OCI-LY7 (cell line): Measurements from ENCODE around the gene NPR3. TPM values are rescaled to one million over a fixed set of nuclear protein-coding genes. Genes with fewer than 3 reads are reported as not detected.

Experiments used
- BruUV-seq: library from RNA; stranded (reverse); fragments of 400-500 nt; replicated peaks from 2 replicates; lab custom pipeline; 2021; lab: Mats Ljungman, UMichigan
- CTCF ChIA-PET: fragments of 300-600 bp; sonication (Branson Sonifier 250); formaldehyde crosslinking; loops from one replicate; lab custom pipeline; 2022; ENCODE audit warnings: antibody characterized with exemption; ENCODE audit not compliant: unreplicated experiment; lab: Charles Lee
- POLR2A ChIA-PET: fragments of 300-600 bp; sonication (Branson Sonifier 250); formaldehyde crosslinking; loops from one replicate; lab custom pipeline; 2022; ENCODE audit warnings: antibody characterized with exemption; lab: Charles Lee
- DNase-seq: peaks from one replicate; pipeline ENCODE4 v3.0.0-alpha.2; 2015; ENCODE audit warnings: low spot score
- H2AFZ ChIP-seq: fragments of 200-600 bp; sonication (generic), shearing (Covaris generic); 2 replicates; pipeline ENCODE4 v1.6.1; 2014; ENCODE audit warnings: mild to moderate bottlenecking, antibody characterized with exemption, low read length, moderate library complexity
- H3K27ac ChIP-seq: fragments of 200-600 bp; sonication (generic); 2 replicates; pipeline ENCODE4 v1.5.1; 2014; ENCODE audit warnings: mixed run types, low read depth, mild to moderate bottlenecking, moderate library complexity, low read length, inconsistent platforms; ENCODE audit not compliant: poor library complexity, severe bottlenecking
- H3K36me3 ChIP-seq: fragments of 200-600 bp; sonication (generic); 2 replicates; pipeline ENCODE4 v1.6.1; 2014; ENCODE audit warnings: mild to moderate bottlenecking, antibody characterized with exemption, low read length, moderate library complexity, mixed read lengths; ENCODE audit not compliant: insufficient read depth
- H3K4me1 ChIP-seq: fragments of 200-600 bp; sonication (generic); 2 replicates; pipeline ENCODE4 v1.5.1; 2014; ENCODE audit warnings: mild to moderate bottlenecking, low read length; ENCODE audit not compliant: insufficient read depth, poor library complexity, severe bottlenecking
- H3K4me2 ChIP-seq: fragments of 200-600 bp; sonication (generic); 2 replicates; pipeline ENCODE4 v1.6.1; 2014; ENCODE audit warnings: mild to moderate bottlenecking, low read length
- H3K4me3 ChIP-seq: fragments of 200-600 bp; sonication (generic); 2 replicates; pipeline ENCODE4 v1.5.1; 2014; ENCODE audit warnings: mild to moderate bottlenecking, low read depth, low read length; ENCODE audit not compliant: poor library complexity, severe bottlenecking
- H3K79me2 ChIP-seq: fragments of 200-600 bp; sonication (generic); 2 replicates; pipeline ENCODE4 v1.6.1; 2016; ENCODE audit warnings: low read depth, mild to moderate bottlenecking, low read length, moderate library complexity, mixed read lengths; ENCODE audit not compliant: insufficient read depth
- H3K9me2 ChIP-seq: fragments of 200-600 bp; sonication (generic); 2 replicates; pipeline ENCODE4 v1.6.1; 2016; ENCODE audit warnings: mild to moderate bottlenecking, low read length, mixed read lengths; ENCODE audit not compliant: insufficient read depth
- H3K9me3 ChIP-seq: fragments of 200-600 bp; sonication (generic); 2 replicates; pipeline ENCODE4 v1.6.1; 2014; ENCODE audit warnings: mild to moderate bottlenecking, mixed run types, low read length, mixed read lengths
- H4K20me1 ChIP-seq: fragments of 200-600 bp; sonication (generic); 2 replicates; pipeline ENCODE4 v1.6.1; 2014; ENCODE audit warnings: mild to moderate bottlenecking, antibody characterized with exemption, low read length, moderate library complexity, mixed read lengths; ENCODE audit not compliant: insufficient read depth
- EZH2phosphoT487 ChIP-seq: fragments of 200-600 bp; sonication (generic); IDR thresholded peaks from 2 replicates; pipeline ENCODE4 v1.6.1; 2018; ENCODE audit warnings: low read depth, borderline replicate concordance, mild to moderate bottlenecking, mixed run types, antibody characterized with exemption, low read length, moderate library complexity, mixed read lengths
- intact Hi-C: fragments of 100-400 bp; cut with micrococcal nuclease; formaldehyde crosslinking; loops from one replicate; pipeline ENCODE4 v1.10.0; 2022; ENCODE audit not compliant: unreplicated experiment
- total RNA-seq, 2 experiments: library from RNA; depleted of rRNA in 1 of 2; stranded (reverse); fragments of >200 nt in 1 of 2; shearing (Covaris generic) in 1 of 2; gene quantifications; 2 replicates each; pipeline ENCODE4 v1.2.3, GENCODE V29; 2014 to 2022
- TF ChIP-seq, protein P1 (sequence below): fragments of 200-600 bp; sonication (generic); conservative IDR thresholded peaks from 2 replicates; pipeline ENCODE4 v1.5.1; 2014; ENCODE audit warnings: mild to moderate bottlenecking, antibody characterized with exemption, low read length, moderate library complexity, mixed read lengths

Gene NPR3
- total RNA-seq, 2 experiments from 2014 or later = not detected

- no peak for DNase-seq
- intact Hi-C loops = no loop called here
Observed at GRCh38 chr5:32713361-32713769, 2.2 kb downstream of the NPR3 start.

DNA sequence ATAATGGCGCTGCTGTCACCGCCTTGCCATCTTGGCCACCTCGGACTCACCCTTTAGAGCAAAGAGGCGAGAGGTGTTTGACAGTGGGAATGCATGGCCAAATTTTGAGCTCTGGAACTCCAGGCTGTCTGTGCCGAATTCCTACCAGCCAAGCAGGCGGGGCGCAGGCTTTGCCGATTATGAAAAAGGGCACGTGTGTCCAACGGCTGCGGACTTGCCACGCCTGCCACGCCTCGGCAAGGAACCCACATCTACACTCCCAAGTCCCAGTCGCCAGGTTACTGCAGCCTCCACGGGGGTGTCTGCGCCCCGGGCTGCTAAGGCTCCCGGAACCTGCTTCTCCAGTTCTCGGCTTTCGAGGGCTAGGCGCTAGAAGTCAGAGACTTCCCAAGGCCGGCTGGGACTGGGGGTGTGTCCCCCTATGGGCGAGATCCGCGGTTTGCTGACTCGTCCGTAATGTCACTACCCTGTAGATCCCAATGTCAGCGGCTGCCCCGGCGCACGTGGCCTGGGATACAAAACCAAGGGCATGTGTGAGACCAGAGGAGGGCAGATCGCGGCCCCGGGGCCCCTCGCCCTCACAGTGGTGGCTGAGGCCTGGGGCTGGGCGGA lies 2.8 kb downstream of the NPR3 start:
- Histone ChIP-seq H3K79me2 (no peaks in the 10 kb centered on the region), H3K9me2 (no peaks in the 10 kb centered on the region), H3K36me3 (no peaks in the 10 kb centered on the region), H3K27ac (no peak overlapping the region), H4K20me1 (no peaks in the 10 kb centered on the region), H3K9me3 (no peaks in the 10 kb centered on the region), H3K4me3 (no peak overlapping the region), H2AFZ (no peak overlapping the region), H3K4me1 (no peaks in the 10 kb centered on the region), H3K4me2 (no peak overlapping the region)
- no TSS peak for BruUV-seq
- no peak for TF ChIP-seq EZH2phosphoT487
- TF ChIP-seq, protein P1, sequence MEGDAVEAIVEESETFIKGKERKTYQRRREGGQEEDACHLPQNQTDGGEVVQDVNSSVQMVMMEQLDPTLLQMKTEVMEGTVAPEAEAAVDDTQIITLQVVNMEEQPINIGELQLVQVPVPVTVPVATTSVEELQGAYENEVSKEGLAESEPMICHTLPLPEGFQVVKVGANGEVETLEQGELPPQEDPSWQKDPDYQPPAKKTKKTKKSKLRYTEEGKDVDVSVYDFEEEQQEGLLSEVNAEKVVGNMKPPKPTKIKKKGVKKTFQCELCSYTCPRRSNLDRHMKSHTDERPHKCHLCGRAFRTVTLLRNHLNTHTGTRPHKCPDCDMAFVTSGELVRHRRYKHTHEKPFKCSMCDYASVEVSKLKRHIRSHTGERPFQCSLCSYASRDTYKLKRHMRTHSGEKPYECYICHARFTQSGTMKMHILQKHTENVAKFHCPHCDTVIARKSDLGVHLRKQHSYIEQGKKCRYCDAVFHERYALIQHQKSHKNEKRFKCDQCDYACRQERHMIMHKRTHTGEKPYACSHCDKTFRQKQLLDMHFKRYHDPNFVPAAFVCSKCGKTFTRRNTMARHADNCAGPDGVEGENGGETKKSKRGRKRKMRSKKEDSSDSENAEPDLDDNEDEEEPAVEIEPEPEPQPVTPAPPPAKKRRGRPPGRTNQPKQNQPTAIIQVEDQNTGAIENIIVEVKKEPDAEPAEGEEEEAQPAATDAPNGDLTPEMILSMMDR = no peak
- ChIA-PET POLR2A (no interaction called here), CTCF (no interaction called here)
- no peak for DNase-seq
- intact Hi-C loops = no loop called here

More at GRCh38 chr5:32713361-32713769, 2.2 kb downstream of the NPR3 start:
- no peaks in the 10 kb centered on the region for H3K79me2 ChIP-seq
- no peak overlapping the region for H3K4me2 ChIP-seq
- H3K9me3 ChIP-seq = no peaks in the 10 kb centered on the region
- no peak overlapping the region for H3K4me3 ChIP-seq
- no peaks in the 10 kb centered on the region for H4K20me1 ChIP-seq
- H3K36me3 ChIP-seq = no peaks in the 10 kb centered on the region
- H2AFZ ChIP-seq = no peak overlapping the region
- no peaks in the 10 kb centered on the region for H3K9me2 ChIP-seq
- POLR2A ChIA-PET = interaction anchor here (0.7 kb wide), 1 partner anchor 71 kb away, joined by 3 read pairs; no protein-coding TSS in a partner anchor
- CTCF ChIA-PET = no interaction called here
- TF ChIP-seq, protein P1 = no peak
- no peak for TF ChIP-seq EZH2phosphoT487
- no peaks in the 10 kb centered on the region for H3K4me1 ChIP-seq
- BruUV-seq = no TSS peak
- no peak overlapping the region for H3K27ac ChIP-seq

- ChIA-PET POLR2A (no interaction called here), CTCF (no interaction called here)
- intact Hi-C loops = no loop called here
Observed at GRCh38 chr5:32714836-32715235, 3.7 kb downstream of the NPR3 start.

More at GRCh38 chr5:32714836-32715235, 3.7 kb downstream of the NPR3 start:
- H3K9me2 ChIP-seq = no peaks in the 10 kb centered on the region
- no TSS peak for BruUV-seq
- H2AFZ ChIP-seq = no peak overlapping the region
- no peak overlapping the region for H3K27ac ChIP-seq
- no peaks in the 10 kb centered on the region for H3K79me2 ChIP-seq
- H3K36me3 ChIP-seq = no peaks in the 10 kb centered on the region
- H3K4me3 ChIP-seq = no peak overlapping the region
- H4K20me1 ChIP-seq = no peaks in the 10 kb centered on the region
- no peaks in the 10 kb centered on the region for H3K9me3 ChIP-seq
- H3K4me2 ChIP-seq = no peak overlapping the region
- DNase-seq = no peak
- no peaks in the 10 kb centered on the region for H3K4me1 ChIP-seq
- TF ChIP-seq EZH2phosphoT487 = no peak
- TF ChIP-seq, protein P1 = no peak
